Activated CD8-positive, alpha-beta T cell treated with anti-CD3 and anti-CD28 coated beads for 36 hours (primary cell): ENCODE results near the gene EML1. TPM values are rescaled to one million over a fixed set of nuclear protein-coding genes. Genes with fewer than 3 reads are reported as not detected.

ENCODE experiments used
- ATAC-seq: fragments of 200-7000 bp; cut with Tn5 transposase; one replicate; pipeline ENCODE4 v1.10.0; 2021; ENCODE audit warnings: mild to moderate bottlenecking, moderate library complexity
- CTCF ChIA-PET: fragments of 350-600 bp; sonication (Branson Sonifier 250); formaldehyde crosslinking; loops from one replicate; lab custom pipeline; 2021; ENCODE audit warnings: antibody characterized with exemption; lab: Charles Lee
- POLR2A ChIA-PET: fragments of 350-600 bp; sonication (Branson Sonifier 250); formaldehyde crosslinking; loops from one replicate; lab custom pipeline; 2021; ENCODE audit warnings: antibody characterized with exemption; lab: Charles Lee
- DNase-seq: peaks from one replicate; pipeline ENCODE4 v3.0.0-alpha.2; 2020
- H3K27ac Mint-ChIP-seq: one replicate; pipeline ENCODE4 v1.8.0; 2021; ENCODE audit warnings: mild to moderate bottlenecking, mixed read lengths
- H3K27me3 Mint-ChIP-seq: one replicate; pipeline ENCODE4 v1.8.0; 2021; ENCODE audit warnings: mixed read lengths
- H3K36me3 Mint-ChIP-seq: one replicate; pipeline ENCODE4 v1.8.0; 2021; ENCODE audit warnings: low read depth, mixed read lengths
- H3K4me1 Mint-ChIP-seq: one replicate; pipeline ENCODE4 v1.8.0; 2021; ENCODE audit warnings: low read depth, mixed read lengths
- H3K4me3 Mint-ChIP-seq: one replicate; pipeline ENCODE4 v1.8.0; 2021; ENCODE audit warnings: mild to moderate bottlenecking, moderate library complexity, mixed read lengths
- H3K9me3 Mint-ChIP-seq: one replicate; pipeline ENCODE4 v1.8.0; 2021; ENCODE audit warnings: mixed read lengths
- CTCF ChIP-seq: fragments of 200-600 bp; IDR thresholded peaks from one replicate; pipeline ENCODE4 v1.8.0; 2022; ENCODE audit warnings: antibody characterized with exemption, mild to moderate bottlenecking
- intact Hi-C: fragments of 100-400 bp; cut with micrococcal nuclease; formaldehyde crosslinking; loops from one replicate; pipeline ENCODE4 v1.10.0; 2022
- total RNA-seq, 2 experiments: library from RNA; stranded (reverse); gene quantifications; one replicate each; pipeline ENCODE4 v1.2.3, GENCODE V29; 2021

Gene EML1
- total RNA-seq, 2 experiments from 2014 or later, result 0.56 to 0.70 TPM

DNA sequence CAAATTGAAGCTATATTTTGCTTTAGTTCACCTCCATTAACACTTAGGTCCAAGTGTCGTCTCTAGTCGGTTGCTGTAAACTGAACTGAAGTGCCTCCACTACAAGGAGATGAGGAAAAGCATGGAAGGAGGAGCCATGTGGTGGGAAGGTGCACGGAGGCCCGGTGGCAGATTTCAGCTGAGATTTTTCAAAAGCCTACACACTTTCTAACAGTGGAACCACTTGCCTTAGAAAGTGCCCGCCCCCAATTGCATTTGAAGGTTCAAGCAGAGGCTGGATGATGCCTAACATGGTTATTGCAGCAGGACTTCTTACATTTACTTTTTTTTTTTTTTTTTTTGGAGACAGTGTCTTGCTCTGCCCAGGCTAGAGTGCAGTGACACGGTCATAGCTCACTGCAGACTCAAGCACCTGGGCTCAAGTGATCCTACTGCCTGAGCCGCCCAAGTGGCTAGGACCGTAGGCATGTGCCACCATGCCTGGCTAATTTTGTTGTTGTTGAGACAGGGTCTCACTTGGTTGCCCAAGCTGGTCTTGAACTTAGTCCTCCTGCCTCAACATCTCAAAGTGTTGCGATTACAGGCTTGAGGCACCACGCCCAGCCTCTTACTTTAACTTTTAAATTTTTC lies 27.6 kb downstream of the EML1 start:
- H3K4me3 Mint-ChIP-seq, result no peak overlapping the region
- intact Hi-C loops, result no loop called here
- DNase-seq, result no peak
- H3K27ac Mint-ChIP-seq, result no peak overlapping the region
- H3K36me3 Mint-ChIP-seq, result no peaks in the 10 kb centered on the region
- ChIA-PET CTCF (interaction anchor here (0.9 kb wide), 1 partner anchor 66 kb away, joined by 3 read pairs; no protein-coding TSS in a partner anchor), POLR2A (no interaction called here)
- no peak for ATAC-seq
- peaks cover 38% of the 10 kb centered on the region for H3K27me3 Mint-ChIP-seq
- H3K4me1 Mint-ChIP-seq, result peaks cover 21% of the 10 kb centered on the region
- H3K9me3 Mint-ChIP-seq, result no peaks in the 10 kb centered on the region
- no peak for TF ChIP-seq CTCF

DNA sequence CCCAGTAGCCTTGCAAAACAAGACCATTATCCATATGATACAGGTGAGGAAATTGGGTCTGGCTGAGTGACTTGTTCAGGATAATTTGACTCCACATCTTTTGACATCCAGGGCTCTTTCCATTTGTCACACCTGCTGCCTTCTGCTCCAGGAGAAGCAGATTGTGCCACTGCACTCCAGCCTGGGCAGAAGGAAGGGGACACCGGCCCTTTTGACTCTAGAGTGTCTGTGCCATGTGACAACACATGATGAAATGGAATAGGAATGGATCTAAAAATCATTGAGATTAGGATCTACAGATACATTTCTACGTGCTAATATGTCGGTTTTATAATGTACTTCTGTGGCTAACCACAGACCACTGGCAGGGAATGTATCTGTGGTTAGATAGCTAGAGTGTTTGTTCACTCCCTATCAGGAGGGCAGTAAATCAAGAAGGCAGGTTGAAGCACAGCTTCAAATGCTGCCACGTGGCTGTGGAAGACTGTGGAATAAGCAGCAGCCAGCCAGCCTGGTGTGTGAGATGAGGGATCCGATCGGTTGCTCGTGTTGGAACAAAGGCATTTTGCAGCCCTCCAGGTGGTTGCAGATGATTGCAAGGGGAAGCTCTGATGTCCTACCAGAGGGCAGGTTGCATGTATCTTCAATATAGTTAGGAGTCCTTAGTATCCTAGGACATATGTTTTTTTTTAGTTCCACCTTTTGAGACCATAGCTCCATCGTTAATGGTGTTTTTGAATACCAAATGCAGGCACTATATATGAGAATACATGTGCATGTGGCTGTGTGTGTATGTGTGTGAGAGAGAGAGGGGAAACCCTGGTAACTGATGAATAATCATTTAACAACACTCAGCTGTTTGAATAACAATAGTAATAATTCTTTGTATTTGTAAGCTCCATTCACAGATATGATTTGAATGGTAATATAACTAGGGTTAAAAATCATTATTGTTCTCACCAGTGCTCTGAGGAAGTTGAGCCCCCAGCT lies 28.6 kb downstream of the EML1 start:
- Mint-ChIP-seq H3K36me3 (no peaks in the 10 kb centered on the region), H3K9me3 (no peaks in the 10 kb centered on the region), H3K27me3 (peaks cover 37% of the 10 kb centered on the region), H3K4me3 (no peak overlapping the region), H3K4me1 (peaks cover 21% of the 10 kb centered on the region), H3K27ac (no peak overlapping the region)
- TF ChIP-seq CTCF, result no peak
- DNase-seq (peak; percentile 55), ATAC-seq (peak; percentile 33)
- POLR2A ChIA-PET, result no interaction called here
- intact Hi-C loops, result no loop called here
- CTCF ChIA-PET, result interaction anchor here (1.0 kb wide), 1 partner anchor 14 kb away, joined by 3 read pairs; no protein-coding TSS in a partner anchor

- Mint-ChIP-seq H3K36me3 (no peaks in the 10 kb centered on the region), H3K9me3 (no peaks in the 10 kb centered on the region), H3K27ac (no peak overlapping the region), H3K4me1 (peaks cover 21% of the 10 kb centered on the region), H3K27me3 (peaks cover 30% of the 10 kb centered on the region), H3K4me3 (no peak overlapping the region)
- ChIA-PET POLR2A (no interaction called here), CTCF (interaction anchor here (1.0 kb wide), 1 partner anchor 13 kb away, joined by 3 read pairs; no protein-coding TSS in a partner anchor)
- intact Hi-C loops, result no loop called here
- TF ChIP-seq CTCF, result no peak
- no peak for DNase-seq
- ATAC-seq, result no peak
Measured at GRCh38 chr14:99822800-99823455, 29.7 kb downstream of the EML1 start.

- DNase-seq (no peak), ATAC-seq (no peak)
- Mint-ChIP-seq H3K9me3 (no peaks in the 10 kb centered on the region), H3K4me3 (no peak overlapping the region), H3K4me1 (peaks cover 17% of the 10 kb centered on the region), H3K36me3 (no peaks in the 10 kb centered on the region), H3K27ac (no peak overlapping the region), H3K27me3 (peaks cover 23% of the 10 kb centered on the region)
- ChIA-PET CTCF (no interaction called here), POLR2A (no interaction called here)
- intact Hi-C loops, result no loop called here
- TF ChIP-seq CTCF, result no peak
Measured at GRCh38 chr14:99824776-99825175, 31.6 kb downstream of the EML1 start.
